ENCODE data around the gene LAMC1. TPM values are rescaled to one million over a fixed set of nuclear protein-coding genes. Genes with fewer than 3 reads are reported as not detected.
"Not testable (repeated sequence)": the region's sequence is repeated elsewhere in the genome, so short reads cannot be mapped to it uniquely, and the experiment has no call there.

Gene LAMC1
- total RNA-seq, 2 donors from 2014 or later, result 39.3 to 141 TPM

DNA sequence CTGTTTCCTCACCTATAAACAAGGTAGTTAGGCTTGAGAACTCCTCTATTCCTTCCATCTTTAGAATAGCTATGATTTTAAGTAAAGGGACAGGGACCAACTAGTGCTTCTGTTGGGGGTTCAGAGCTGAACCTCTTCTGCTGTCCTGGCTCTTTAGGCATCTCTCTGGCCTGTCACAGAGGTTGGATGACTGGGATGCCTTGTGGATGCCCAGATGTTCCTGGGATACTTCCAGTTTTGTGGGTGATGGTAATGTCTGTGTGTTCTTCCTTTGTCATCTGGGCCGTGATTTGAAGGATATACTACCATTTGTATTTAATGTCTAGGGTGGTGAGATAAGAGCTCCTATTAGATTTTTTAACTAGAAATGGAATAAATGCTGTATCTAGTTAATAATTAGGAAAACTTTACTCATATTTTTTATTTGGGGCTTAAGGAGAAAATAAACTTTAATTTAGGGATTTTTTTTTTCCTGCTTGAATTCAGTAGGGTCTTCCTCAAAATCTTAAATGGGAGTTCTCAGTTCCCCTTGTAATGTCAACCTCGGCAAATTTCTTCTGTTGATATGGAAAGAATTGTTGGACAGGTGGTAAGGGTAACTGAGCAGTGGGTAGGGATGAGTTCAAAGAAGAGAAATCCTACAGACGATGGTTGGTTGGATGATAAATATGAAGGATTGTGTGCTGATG is 47.2 kb downstream of the LAMC1 start:
- Histone ChIP-seq H3K4me1 (replicated peaks) (no peaks in the 10 kb centered on the region), H3K36me3 (no peaks in the 10 kb centered on the region), H3K27me3 (replicated peaks; ENCODE audit: insufficient read depth) (no peaks in the 10 kb centered on the region), H3K27ac (no peak overlapping the region), H3K4me3 (no peak overlapping the region), H3K9me3 (no peaks in the 10 kb centered on the region)
- DNase-seq (ENCODE audit: low spot score), result no peak
- TF ChIP-seq POLR2AphosphoS5 (IDR thresholded peaks at IDR 0.05) (no peak), POLR2A (IDR thresholded peaks at IDR 0.05) (no peak)
- TF ChIP-seq, protein P1, sequence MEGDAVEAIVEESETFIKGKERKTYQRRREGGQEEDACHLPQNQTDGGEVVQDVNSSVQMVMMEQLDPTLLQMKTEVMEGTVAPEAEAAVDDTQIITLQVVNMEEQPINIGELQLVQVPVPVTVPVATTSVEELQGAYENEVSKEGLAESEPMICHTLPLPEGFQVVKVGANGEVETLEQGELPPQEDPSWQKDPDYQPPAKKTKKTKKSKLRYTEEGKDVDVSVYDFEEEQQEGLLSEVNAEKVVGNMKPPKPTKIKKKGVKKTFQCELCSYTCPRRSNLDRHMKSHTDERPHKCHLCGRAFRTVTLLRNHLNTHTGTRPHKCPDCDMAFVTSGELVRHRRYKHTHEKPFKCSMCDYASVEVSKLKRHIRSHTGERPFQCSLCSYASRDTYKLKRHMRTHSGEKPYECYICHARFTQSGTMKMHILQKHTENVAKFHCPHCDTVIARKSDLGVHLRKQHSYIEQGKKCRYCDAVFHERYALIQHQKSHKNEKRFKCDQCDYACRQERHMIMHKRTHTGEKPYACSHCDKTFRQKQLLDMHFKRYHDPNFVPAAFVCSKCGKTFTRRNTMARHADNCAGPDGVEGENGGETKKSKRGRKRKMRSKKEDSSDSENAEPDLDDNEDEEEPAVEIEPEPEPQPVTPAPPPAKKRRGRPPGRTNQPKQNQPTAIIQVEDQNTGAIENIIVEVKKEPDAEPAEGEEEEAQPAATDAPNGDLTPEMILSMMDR (IDR thresholded peaks at IDR 0.05), result no peak
- intact Hi-C loops (cut with DNase I), result no loop called here
- WGBS, result 72% methylated on average over 3 of the region's 3 CpGs

- no peaks in the 10 kb centered on the region for H3K4me1 ChIP-seq (replicated peaks)
- no peak overlapping the region for H3K27ac ChIP-seq
- H3K4me3 ChIP-seq, result no peak overlapping the region
- DNase-seq (ENCODE audit: low spot score), result no peak
- no peaks in the 10 kb centered on the region for H3K27me3 ChIP-seq (replicated peaks; ENCODE audit: insufficient read depth)
- TF ChIP-seq POLR2A (IDR thresholded peaks at IDR 0.05) (no peak), POLR2AphosphoS5 (IDR thresholded peaks at IDR 0.05) (no peak)
- TF ChIP-seq, protein P1 (IDR thresholded peaks at IDR 0.05), result no peak
- H3K36me3 ChIP-seq, result no peaks in the 10 kb centered on the region
- WGBS, result 60% methylated on average over 3 of the region's 3 CpGs
- intact Hi-C loops (cut with DNase I), result no loop called here
- H3K9me3 ChIP-seq, result no peaks in the 10 kb centered on the region
Observed at GRCh38 chr1:183070923-183071618, 47.9 kb downstream of the LAMC1 start.

DNA sequence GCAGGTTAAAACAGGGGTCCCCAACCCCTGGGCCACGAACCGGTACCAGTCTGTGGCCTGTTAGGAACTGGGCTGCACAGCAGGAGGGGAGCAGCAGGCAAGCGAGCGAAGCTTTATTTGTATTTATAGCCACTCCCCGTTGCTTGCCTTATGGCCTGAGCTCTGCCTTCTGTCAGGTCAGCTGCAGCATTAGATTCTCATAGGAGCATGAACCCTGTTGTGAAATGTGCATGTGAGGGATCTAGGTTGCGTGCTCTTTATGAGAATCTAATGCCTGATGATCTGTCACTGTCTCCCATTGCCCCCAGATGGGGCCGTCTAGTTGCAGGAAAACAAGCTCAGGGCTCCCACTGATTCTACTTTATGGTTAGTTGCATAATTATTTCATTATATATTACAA is 49.4 kb downstream of the LAMC1 start:
- 92% methylated on average over 7 of the region's 7 CpGs for WGBS
- H3K4me1 ChIP-seq (replicated peaks); H3K27me3 ChIP-seq (replicated peaks; ENCODE audit: insufficient read depth); intact Hi-C loops (cut with DNase I); H3K4me3 ChIP-seq; H3K36me3 ChIP-seq; DNase-seq (ENCODE audit: low spot score); H3K9me3 ChIP-seq; H3K27ac ChIP-seq: not testable (repeated sequence)

- H3K4me3 ChIP-seq, result no peak overlapping the region
- no peak overlapping the region for H3K27ac ChIP-seq
- DNase-seq (ENCODE audit: low spot score), result no peak
- H3K4me1 ChIP-seq (replicated peaks), result no peaks in the 10 kb centered on the region
- no peaks in the 10 kb centered on the region for H3K27me3 ChIP-seq (replicated peaks; ENCODE audit: insufficient read depth)
- intact Hi-C loops (cut with DNase I), result no loop called here
- TF ChIP-seq POLR2A (IDR thresholded peaks at IDR 0.05) (no peak), POLR2AphosphoS5 (IDR thresholded peaks at IDR 0.05) (no peak)
- TF ChIP-seq, protein P1 (IDR thresholded peaks at IDR 0.05), result no peak
- no peaks in the 10 kb centered on the region for H3K36me3 ChIP-seq
- no peaks in the 10 kb centered on the region for H3K9me3 ChIP-seq
Observed at GRCh38 chr1:183073320-183073719, 50.1 kb downstream of the LAMC1 start.

DNA sequence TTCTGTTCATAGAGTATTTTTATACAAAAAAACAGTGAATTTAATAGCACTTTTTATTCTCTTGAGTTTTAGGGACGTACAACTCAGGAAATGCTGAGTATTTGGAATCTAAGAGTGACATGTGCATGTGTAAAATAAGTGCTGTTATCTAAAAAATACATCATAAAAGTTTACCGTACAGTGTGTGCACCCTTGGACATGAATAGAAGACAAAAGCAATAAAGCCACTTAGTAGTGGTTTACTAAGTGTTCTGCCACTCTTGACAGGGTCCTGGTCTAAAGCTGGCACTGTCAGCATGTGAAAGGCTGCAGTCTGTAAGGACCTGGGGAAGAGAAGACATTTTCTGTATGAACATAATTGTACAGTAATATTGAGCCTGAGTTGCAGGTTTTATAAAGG is 51.0 kb downstream of the LAMC1 start:
- Histone ChIP-seq H3K9me3 (no peaks in the 10 kb centered on the region), H3K36me3 (no peaks in the 10 kb centered on the region), H3K27ac (no peak overlapping the region), H3K4me3 (no peak overlapping the region), H3K4me1 (replicated peaks) (no peaks in the 10 kb centered on the region), H3K27me3 (replicated peaks; ENCODE audit: insufficient read depth) (no peaks in the 10 kb centered on the region)
- WGBS, result 18% methylated on average over 2 of the region's 2 CpGs
- intact Hi-C loops (cut with DNase I), result no loop called here
- TF ChIP-seq, protein P1 (IDR thresholded peaks at IDR 0.05), result no peak
- TF ChIP-seq POLR2AphosphoS5 (IDR thresholded peaks at IDR 0.05) (no peak), POLR2A (IDR thresholded peaks at IDR 0.05) (no peak)
- DNase-seq (ENCODE audit: low spot score), result no peak
